ENCODE data around the gene CES4A.

- no peak for TF ChIP-seq JUND (IDR thresholded peaks at IDR 0.05)
- TF ChIP-seq POLR2AphosphoS5 (IDR thresholded peaks at IDR 0.05; ENCODE audit: low read depth, low read length): no peak
- no peak for TF ChIP-seq EZH2phosphoT487 (IDR thresholded peaks at IDR 0.05; ENCODE audit: borderline replicate concordance, low read depth)
- no peak for TF ChIP-seq RFX5 (IDR thresholded peaks at IDR 0.05; ENCODE audit: low read length)
- TF ChIP-seq REST (IDR thresholded peaks at IDR 0.05; ENCODE audit: low read depth, low read length): no peak
- peak; percentile 14; the same call in 1 of the 2 replicates for TF ChIP-seq CTCF (IDR thresholded peaks at IDR 0.05)
- peak; percentile 30 for TF ChIP-seq RAD21 (IDR thresholded peaks at IDR 0.05; ENCODE audit: low read length)
- no peak for TF ChIP-seq MAX (IDR thresholded peaks at IDR 0.05; ENCODE audit: low read depth)
- no peak for TF ChIP-seq IRF3 (IDR thresholded peaks at IDR 0.05; ENCODE audit: low read depth, low read length)
- no peak for TF ChIP-seq RCOR1 (IDR thresholded peaks at IDR 0.05; ENCODE audit: low read length)
- TF ChIP-seq FOXM1 (IDR thresholded peaks at IDR 0.05; ENCODE audit: low read depth): no peak
- TF ChIP-seq MXI1 (IDR thresholded peaks at IDR 0.05; ENCODE audit: low read depth, low read length): no peak
- TF ChIP-seq USF1 (IDR thresholded peaks at IDR 0.05; ENCODE audit: borderline replicate concordance, low read depth): no peak
- TF ChIP-seq TEAD4 (IDR thresholded peaks at IDR 0.05; ENCODE audit: borderline replicate concordance, insufficient read depth): no peak
Measured at GRCh38 chr16:67015313-67015731, 26.9 kb downstream of the CES4A start.
